GM23338 (cell line): ENCODE data around the gene MAP3K14. TPM values are rescaled to one million over a fixed set of nuclear protein-coding genes. Genes with fewer than 3 reads are reported as not detected.

ENCODE experiments used
- ATAC-seq: fragments of 200-7000 bp; cut with Tn5 transposase; 3 replicates; pipeline ENCODE4 v1.9.1; 2020
- DNase-seq: peaks from one replicate; pipeline ENCODE4 v3.0.0-alpha.2; 2015; ENCODE audit warnings: low spot score
- H2AFZ ChIP-seq: fragments of 200-600 bp; sonication (generic); 2 replicates; pipeline ENCODE4 v1.8.0; 2016; ENCODE audit warnings: antibody characterized with exemption, mild to moderate bottlenecking, moderate library complexity
- H3F3A ChIP-seq: fragments of 200-600 bp; sonication (generic); replicated peaks from 2 replicates; pipeline ENCODE4 v1.8.0; 2017; ENCODE audit warnings: antibody characterized with exemption, mixed run types, low read depth
- H3K27ac ChIP-seq: fragments of 200-600 bp; sonication (generic); 2 replicates; pipeline ENCODE4 v1.6.1; 2016; ENCODE audit warnings: low read depth
- H3K27me3 ChIP-seq: fragments of 200-600 bp; sonication (generic); 2 replicates; pipeline ENCODE4 v1.8.0; 2016; ENCODE audit warnings: mild to moderate bottlenecking, mixed run types, moderate library complexity; ENCODE audit not compliant: insufficient read depth
- H3K36me3 ChIP-seq: fragments of 200-600 bp; sonication (generic); 2 replicates; pipeline ENCODE4 v1.8.0; 2016; ENCODE audit warnings: mild to moderate bottlenecking; ENCODE audit not compliant: insufficient read depth
- H3K4me1 ChIP-seq: fragments of 200-600 bp; sonication (generic); 2 replicates; pipeline ENCODE4 v1.8.0; 2016; ENCODE audit warnings: mild to moderate bottlenecking, moderate library complexity; ENCODE audit not compliant: insufficient read depth
- H3K4me2 ChIP-seq: fragments of 200-600 bp; sonication (generic); 2 replicates; pipeline ENCODE4 v1.7.1; 2017; ENCODE audit warnings: mixed run types
- H3K4me3 ChIP-seq: fragments of 200-600 bp; sonication (generic); 2 replicates; pipeline ENCODE4 v1.6.1; 2016; ENCODE audit warnings: mixed run types
- H3K79me2 ChIP-seq: fragments of 200-600 bp; sonication (generic); replicated peaks from 2 replicates; pipeline ENCODE4 v1.8.0; 2017; ENCODE audit warnings: mild to moderate bottlenecking; ENCODE audit not compliant: insufficient read depth
- H3K9me2 ChIP-seq: fragments of 200-600 bp; sonication (generic); 2 replicates; pipeline ENCODE4 v1.8.0; 2017; ENCODE audit not compliant: insufficient read depth
- H4K20me1 ChIP-seq: fragments of 200-600 bp; sonication (generic); replicated peaks from 2 replicates; pipeline ENCODE4 v1.8.0; 2017; ENCODE audit warnings: mild to moderate bottlenecking; ENCODE audit not compliant: insufficient read depth
- H3K27ac Mint-ChIP-seq: 2 replicates; pipeline ENCODE4 v1.8.0; 2020; ENCODE audit warnings: inconsistent platforms, mild to moderate bottlenecking, moderate library complexity, mixed read lengths
- H3K27me3 Mint-ChIP-seq: 3 replicates; pipeline ENCODE4 v1.8.0; 2022; ENCODE audit warnings: low read depth, mild to moderate bottlenecking, moderate library complexity, mixed read lengths, inconsistent platforms; ENCODE audit not compliant: insufficient read depth, poor library complexity
- H3K36me3 Mint-ChIP-seq: 3 replicates; pipeline ENCODE4 v1.8.0; 2021; ENCODE audit warnings: low read depth, mild to moderate bottlenecking, inconsistent platforms, moderate library complexity, mixed read lengths
- H3K4me1 Mint-ChIP-seq: 3 replicates; pipeline ENCODE4 v1.8.0; 2020; ENCODE audit warnings: mild to moderate bottlenecking, inconsistent platforms, mixed read lengths
- H3K4me3 Mint-ChIP-seq: 3 replicates; pipeline ENCODE4 v1.8.0; 2021; ENCODE audit warnings: moderate library complexity, mild to moderate bottlenecking, inconsistent platforms, mixed read lengths
- H3K9me3 Mint-ChIP-seq: 3 replicates; pipeline ENCODE4 v1.8.0; 2020; ENCODE audit warnings: moderate library complexity, mild to moderate bottlenecking, inconsistent platforms, mixed read lengths
- CREB1 ChIP-seq: fragments of 250-450 bp; sonication (Bioruptor Pico); IDR thresholded peaks from 2 replicates; pipeline ENCODE4 v1.5.0; 2020; ENCODE audit warnings: low read depth, mild to moderate bottlenecking, moderate library complexity
- EZH2 ChIP-seq: fragments of 200-600 bp; sonication (generic); IDR thresholded peaks from one replicate; pipeline ENCODE4 v1.8.0; 2017; ENCODE audit warnings: antibody characterized with exemption, mild to moderate bottlenecking, low read depth; ENCODE audit not compliant: unreplicated experiment
- EZH2phosphoT487 ChIP-seq: fragments of 200-600 bp; sonication (generic); IDR thresholded peaks from one replicate; pipeline ENCODE4 v1.8.1; 2018; ENCODE audit warnings: antibody characterized with exemption; ENCODE audit not compliant: unreplicated experiment
- JUNB ChIP-seq: IDR thresholded peaks from one replicate; pipeline ENCODE4 v1.6.1; 2016; ENCODE audit warnings: antibody characterized with exemption; ENCODE audit not compliant: unreplicated experiment
- NANOG ChIP-seq: IDR thresholded peaks from 2 replicates; pipeline ENCODE4 v1.6.1; 2016; ENCODE audit warnings: antibody characterized with exemption, borderline replicate concordance
- POLR2AphosphoS5 ChIP-seq: IDR thresholded peaks from 2 replicates; pipeline ENCODE4 v1.6.1; 2016; ENCODE audit warnings: antibody characterized with exemption, low read depth
- STAT1 ChIP-seq: IDR thresholded peaks from one replicate; pipeline ENCODE4 v1.6.1; 2016; ENCODE audit warnings: antibody characterized with exemption; ENCODE audit not compliant: unreplicated experiment
- ZNF114 ChIP-seq: fragments of 250-450 bp; sonication (Bioruptor Pico); IDR thresholded peaks from 2 replicates; pipeline ENCODE4 v1.5.0; 2020; ENCODE audit warnings: mild to moderate bottlenecking, moderate library complexity
- ZNF331 ChIP-seq: fragments of 250-450 bp; sonication (Bioruptor Pico); IDR thresholded peaks from 2 replicates; pipeline ENCODE4 v1.5.0; 2020; ENCODE audit warnings: low read depth, mild to moderate bottlenecking, moderate library complexity
- polyA plus RNA-seq: library from polyadenylated mRNA; unstranded; fragments of >200 nt; fragmentation: Nextera tagmentation; extraction: Ambion mirVana; gene quantifications from 2 replicates; pipeline ENCODE4 v1.2.1, GENCODE V29; 2016
- total RNA-seq: library from RNA; depleted of rRNA; stranded (reverse); fragments of >200 nt; shearing (Covaris generic); gene quantifications from 2 replicates; pipeline ENCODE4 v1.2.3, GENCODE V29; 2014
- TF ChIP-seq, protein P1 (sequence below), 2 experiments: fragments of 200-600 bp in 1 of 2; sonication (generic) in 1 of 2; conservative IDR thresholded peaks; 2 replicates each; pipeline versions ENCODE4 v1.5.1 to v1.6.1; 2016 to 2017; ENCODE audit warnings: antibody characterized with exemption in 2 of 2, low read depth in 2 of 2, mild to moderate bottlenecking in 2 of 2, moderate library complexity in 1 of 2
- TF ChIP-seq, protein P2 (sequence below): IDR thresholded peaks from one replicate; pipeline ENCODE4 v1.6.1; 2018; ENCODE audit warnings: antibody characterized with exemption; ENCODE audit not compliant: unreplicated experiment
- TF ChIP-seq, protein P3 (sequence below): fragments of 250-450 bp; sonication (Bioruptor Pico); IDR thresholded peaks from 2 replicates; pipeline ENCODE4 v1.5.0; 2020; ENCODE audit warnings: mild to moderate bottlenecking, moderate library complexity
- TF ChIP-seq, protein P4 (sequence below): IDR thresholded peaks from 2 replicates; pipeline ENCODE4 v1.6.1; 2016; ENCODE audit warnings: antibody characterized with exemption

MAP3K14 gene
- total and polyA plus RNA-seq, 2 experiments from 2014 or later, result 1.3 to 4.9 TPM

DNA sequence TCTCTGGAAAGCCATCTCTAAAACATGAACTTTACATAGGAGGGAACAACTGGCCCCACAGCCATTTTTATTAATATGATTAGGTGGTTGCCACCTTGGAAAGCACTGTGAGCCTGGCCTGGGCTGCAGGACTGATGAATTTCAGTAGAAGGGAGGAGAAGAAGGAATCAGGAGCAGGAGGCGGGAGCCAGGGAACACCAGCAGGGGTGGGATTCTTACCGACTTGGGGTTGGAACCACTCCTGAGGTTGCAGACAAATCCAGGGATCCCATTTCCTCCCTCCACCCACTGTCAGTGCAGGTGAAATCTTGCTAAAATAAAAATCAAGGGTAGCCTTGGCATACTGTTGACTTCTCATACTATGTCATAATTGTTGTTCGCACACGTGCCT, 16.9 kb upstream of the MAP3K14 start:
- no peak overlapping the region for H3K27ac Mint-ChIP-seq
- Histone ChIP-seq H3K4me2 (no peak overlapping the region), H3K27ac (no peak overlapping the region), H3K4me1 (peaks cover 8% of the 10 kb centered on the region), H3K9me2 (no peaks in the 10 kb centered on the region), H3K79me2 (no peaks in the 10 kb centered on the region), H3K36me3 (no peaks in the 10 kb centered on the region), H4K20me1 (no peaks in the 10 kb centered on the region), H3K27me3 (peaks cover 17% of the 10 kb centered on the region; the same call in 1 of the 2 replicates), H3K4me3 (no peak overlapping the region), H3F3A (no peaks in the 10 kb centered on the region), H2AFZ (no peak overlapping the region)
- TF ChIP-seq, protein P1, sequence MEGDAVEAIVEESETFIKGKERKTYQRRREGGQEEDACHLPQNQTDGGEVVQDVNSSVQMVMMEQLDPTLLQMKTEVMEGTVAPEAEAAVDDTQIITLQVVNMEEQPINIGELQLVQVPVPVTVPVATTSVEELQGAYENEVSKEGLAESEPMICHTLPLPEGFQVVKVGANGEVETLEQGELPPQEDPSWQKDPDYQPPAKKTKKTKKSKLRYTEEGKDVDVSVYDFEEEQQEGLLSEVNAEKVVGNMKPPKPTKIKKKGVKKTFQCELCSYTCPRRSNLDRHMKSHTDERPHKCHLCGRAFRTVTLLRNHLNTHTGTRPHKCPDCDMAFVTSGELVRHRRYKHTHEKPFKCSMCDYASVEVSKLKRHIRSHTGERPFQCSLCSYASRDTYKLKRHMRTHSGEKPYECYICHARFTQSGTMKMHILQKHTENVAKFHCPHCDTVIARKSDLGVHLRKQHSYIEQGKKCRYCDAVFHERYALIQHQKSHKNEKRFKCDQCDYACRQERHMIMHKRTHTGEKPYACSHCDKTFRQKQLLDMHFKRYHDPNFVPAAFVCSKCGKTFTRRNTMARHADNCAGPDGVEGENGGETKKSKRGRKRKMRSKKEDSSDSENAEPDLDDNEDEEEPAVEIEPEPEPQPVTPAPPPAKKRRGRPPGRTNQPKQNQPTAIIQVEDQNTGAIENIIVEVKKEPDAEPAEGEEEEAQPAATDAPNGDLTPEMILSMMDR (conservative IDR thresholded peaks at IDR 0.05; ENCODE audit: low read depth in 2 of 2), result no peak
- TF ChIP-seq EZH2 (no peak), ZNF331 (CRISPR knock-in tag) (no peak), JUNB (no peak), ZNF114 (CRISPR knock-in tag) (no peak), CREB1 (CRISPR knock-in tag) (no peak), EZH2phosphoT487 (no peak), STAT1 (no peak), POLR2AphosphoS5 (no peak), NANOG (no peak)
- TF ChIP-seq, protein P2, sequence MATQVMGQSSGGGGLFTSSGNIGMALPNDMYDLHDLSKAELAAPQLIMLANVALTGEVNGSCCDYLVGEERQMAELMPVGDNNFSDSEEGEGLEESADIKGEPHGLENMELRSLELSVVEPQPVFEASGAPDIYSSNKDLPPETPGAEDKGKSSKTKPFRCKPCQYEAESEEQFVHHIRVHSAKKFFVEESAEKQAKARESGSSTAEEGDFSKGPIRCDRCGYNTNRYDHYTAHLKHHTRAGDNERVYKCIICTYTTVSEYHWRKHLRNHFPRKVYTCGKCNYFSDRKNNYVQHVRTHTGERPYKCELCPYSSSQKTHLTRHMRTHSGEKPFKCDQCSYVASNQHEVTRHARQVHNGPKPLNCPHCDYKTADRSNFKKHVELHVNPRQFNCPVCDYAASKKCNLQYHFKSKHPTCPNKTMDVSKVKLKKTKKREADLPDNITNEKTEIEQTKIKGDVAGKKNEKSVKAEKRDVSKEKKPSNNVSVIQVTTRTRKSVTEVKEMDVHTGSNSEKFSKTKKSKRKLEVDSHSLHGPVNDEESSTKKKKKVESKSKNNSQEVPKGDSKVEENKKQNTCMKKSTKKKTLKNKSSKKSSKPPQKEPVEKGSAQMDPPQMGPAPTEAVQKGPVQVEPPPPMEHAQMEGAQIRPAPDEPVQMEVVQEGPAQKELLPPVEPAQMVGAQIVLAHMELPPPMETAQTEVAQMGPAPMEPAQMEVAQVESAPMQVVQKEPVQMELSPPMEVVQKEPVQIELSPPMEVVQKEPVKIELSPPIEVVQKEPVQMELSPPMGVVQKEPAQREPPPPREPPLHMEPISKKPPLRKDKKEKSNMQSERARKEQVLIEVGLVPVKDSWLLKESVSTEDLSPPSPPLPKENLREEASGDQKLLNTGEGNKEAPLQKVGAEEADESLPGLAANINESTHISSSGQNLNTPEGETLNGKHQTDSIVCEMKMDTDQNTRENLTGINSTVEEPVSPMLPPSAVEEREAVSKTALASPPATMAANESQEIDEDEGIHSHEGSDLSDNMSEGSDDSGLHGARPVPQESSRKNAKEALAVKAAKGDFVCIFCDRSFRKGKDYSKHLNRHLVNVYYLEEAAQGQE, result no peak
- TF ChIP-seq, protein P3, sequence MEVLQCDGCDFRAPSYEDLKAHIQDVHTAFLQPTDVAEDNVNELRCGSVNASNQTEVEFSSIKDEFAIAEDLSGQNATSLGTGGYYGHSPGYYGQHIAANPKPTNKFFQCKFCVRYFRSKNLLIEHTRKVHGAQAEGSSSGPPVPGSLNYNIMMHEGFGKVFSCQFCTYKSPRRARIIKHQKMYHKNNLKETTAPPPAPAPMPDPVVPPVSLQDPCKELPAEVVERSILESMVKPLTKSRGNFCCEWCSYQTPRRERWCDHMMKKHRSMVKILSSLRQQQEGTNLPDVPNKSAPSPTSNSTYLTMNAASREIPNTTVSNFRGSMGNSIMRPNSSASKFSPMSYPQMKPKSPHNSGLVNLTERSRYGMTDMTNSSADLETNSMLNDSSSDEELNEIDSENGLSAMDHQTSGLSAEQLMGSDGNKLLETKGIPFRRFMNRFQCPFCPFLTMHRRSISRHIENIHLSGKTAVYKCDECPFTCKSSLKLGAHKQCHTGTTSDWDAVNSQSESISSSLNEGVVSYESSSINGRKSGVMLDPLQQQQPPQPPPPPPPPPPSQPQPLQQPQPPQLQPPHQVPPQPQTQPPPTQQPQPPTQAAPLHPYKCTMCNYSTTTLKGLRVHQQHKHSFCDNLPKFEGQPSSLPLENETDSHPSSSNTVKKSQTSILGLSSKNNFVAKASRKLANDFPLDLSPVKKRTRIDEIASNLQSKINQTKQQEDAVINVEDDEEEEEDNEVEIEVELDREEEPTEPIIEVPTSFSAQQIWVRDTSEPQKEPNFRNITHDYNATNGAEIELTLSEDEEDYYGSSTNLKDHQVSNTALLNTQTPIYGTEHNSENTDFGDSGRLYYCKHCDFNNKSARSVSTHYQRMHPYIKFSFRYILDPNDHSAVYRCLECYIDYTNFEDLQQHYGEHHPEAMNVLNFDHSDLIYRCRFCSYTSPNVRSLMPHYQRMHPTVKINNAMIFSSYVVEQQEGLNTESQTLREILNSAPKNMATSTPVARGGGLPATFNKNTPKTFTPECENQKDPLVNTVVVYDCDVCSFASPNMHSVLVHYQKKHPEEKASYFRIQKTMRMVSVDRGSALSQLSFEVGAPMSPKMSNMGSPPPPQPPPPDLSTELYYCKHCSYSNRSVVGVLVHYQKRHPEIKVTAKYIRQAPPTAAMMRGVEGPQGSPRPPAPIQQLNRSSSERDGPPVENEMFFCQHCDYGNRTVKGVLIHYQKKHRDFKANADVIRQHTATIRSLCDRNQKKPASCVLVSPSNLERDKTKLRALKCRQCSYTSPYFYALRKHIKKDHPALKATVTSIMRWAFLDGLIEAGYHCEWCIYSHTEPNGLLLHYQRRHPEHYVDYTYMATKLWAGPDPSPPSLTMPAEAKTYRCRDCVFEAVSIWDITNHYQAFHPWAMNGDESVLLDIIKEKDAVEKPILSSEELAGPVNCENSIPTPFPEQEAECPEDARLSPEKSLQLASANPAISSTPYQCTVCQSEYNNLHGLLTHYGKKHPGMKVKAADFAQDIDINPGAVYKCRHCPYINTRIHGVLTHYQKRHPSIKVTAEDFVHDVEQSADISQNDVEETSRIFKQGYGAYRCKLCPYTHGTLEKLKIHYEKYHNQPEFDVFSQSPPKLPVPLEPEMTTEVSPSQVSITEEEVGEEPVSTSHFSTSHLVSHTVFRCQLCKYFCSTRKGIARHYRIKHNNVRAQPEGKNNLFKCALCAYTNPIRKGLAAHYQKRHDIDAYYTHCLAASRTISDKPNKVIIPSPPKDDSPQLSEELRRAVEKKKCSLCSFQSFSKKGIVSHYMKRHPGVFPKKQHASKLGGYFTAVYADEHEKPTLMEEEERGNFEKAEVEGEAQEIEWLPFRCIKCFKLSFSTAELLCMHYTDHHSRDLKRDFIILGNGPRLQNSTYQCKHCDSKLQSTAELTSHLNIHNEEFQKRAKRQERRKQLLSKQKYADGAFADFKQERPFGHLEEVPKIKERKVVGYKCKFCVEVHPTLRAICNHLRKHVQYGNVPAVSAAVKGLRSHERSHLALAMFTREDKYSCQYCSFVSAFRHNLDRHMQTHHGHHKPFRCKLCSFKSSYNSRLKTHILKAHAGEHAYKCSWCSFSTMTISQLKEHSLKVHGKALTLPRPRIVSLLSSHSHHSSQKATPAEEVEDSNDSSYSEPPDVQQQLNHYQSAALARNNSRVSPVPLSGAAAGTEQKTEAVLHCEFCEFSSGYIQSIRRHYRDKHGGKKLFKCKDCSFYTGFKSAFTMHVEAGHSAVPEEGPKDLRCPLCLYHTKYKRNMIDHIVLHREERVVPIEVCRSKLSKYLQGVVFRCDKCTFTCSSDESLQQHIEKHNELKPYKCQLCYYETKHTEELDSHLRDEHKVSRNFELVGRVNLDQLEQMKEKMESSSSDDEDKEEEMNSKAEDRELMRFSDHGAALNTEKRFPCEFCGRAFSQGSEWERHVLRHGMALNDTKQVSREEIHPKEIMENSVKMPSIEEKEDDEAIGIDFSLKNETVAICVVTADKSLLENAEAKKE (CRISPR knock-in tag), result no peak
- TF ChIP-seq, protein P4, sequence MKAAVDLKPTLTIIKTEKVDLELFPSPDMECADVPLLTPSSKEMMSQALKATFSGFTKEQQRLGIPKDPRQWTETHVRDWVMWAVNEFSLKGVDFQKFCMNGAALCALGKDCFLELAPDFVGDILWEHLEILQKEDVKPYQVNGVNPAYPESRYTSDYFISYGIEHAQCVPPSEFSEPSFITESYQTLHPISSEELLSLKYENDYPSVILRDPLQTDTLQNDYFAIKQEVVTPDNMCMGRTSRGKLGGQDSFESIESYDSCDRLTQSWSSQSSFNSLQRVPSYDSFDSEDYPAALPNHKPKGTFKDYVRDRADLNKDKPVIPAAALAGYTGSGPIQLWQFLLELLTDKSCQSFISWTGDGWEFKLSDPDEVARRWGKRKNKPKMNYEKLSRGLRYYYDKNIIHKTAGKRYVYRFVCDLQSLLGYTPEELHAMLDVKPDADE, result no peak
- H3K4me3 Mint-ChIP-seq, result no peak overlapping the region
- H3K27me3 Mint-ChIP-seq, result peaks cover 24% of the 10 kb centered on the region
- ATAC-seq (no peak), DNase-seq (no peak)
- H3K9me3 Mint-ChIP-seq, result no peaks in the 10 kb centered on the region; the same call in 2 of the 3 replicates
- H3K36me3 Mint-ChIP-seq, result no peaks in the 10 kb centered on the region
- H3K4me1 Mint-ChIP-seq, result peaks cover 20% of the 10 kb centered on the region
